Lower leg skin (tissue), 4 donors: ENCODE results near the gene WHRN. TPM values are rescaled to one million over a fixed set of nuclear protein-coding genes. Genes with fewer than 3 reads are reported as not detected.
A peak's percentile ranks its signal among the peaks of the same experiment; 100 is the strongest.

Source experiments
- DNase-seq, 2 donors: peaks; one replicate each; pipeline ENCODE4 v3.0.0-alpha.2; 2019; ENCODE audit warnings: low spot score in 2 of 2
- H3K4me3 ChIP-seq: fragments of 200-600 bp; sonication (generic); 2 replicates; pipeline ENCODE4 v1.5.1; 2017; ENCODE audit warnings: mild to moderate bottlenecking, low read depth; ENCODE audit not compliant: poor library complexity, severe bottlenecking
- POLR2A ChIP-seq, 2 donors: fragments of 450-650 bp; IDR thresholded peaks; one replicate each; pipeline ENCODE4 v1.6.1; 2016 to 2017; ENCODE audit warnings: antibody characterized with exemption in 2 of 2, mild to moderate bottlenecking in 1 of 2, moderate library complexity in 1 of 2
- WGBS, 2 donors: methylation state at CpG; one replicate each; pipeline ENCODE4 v1.1.5; 2018; 5-methylcytosine and 5-hydroxymethylcytosine counted together
- intact Hi-C: fragments of 100-400 bp; cut with DNase I; formaldehyde crosslinking; loops from one replicate; pipeline ENCODE4 v1.15.0; 2023; ENCODE audit warnings: low total_unique reads
- total RNA-seq, 4 donors: library from RNA; depleted of rRNA; stranded (reverse); fragments of >200 nt; gene quantifications; one replicate each; pipeline ENCODE4 v1.1.0, GENCODE V29; 2016
- TF ChIP-seq, protein P1 (sequence below), 3 donors: fragments of 450-650 bp; IDR thresholded peaks; one replicate each; pipeline ENCODE4 v1.5.1; 2016; ENCODE audit warnings: antibody characterized with exemption in 3 of 3, mild to moderate bottlenecking in 3 of 3, moderate library complexity in 2 of 3

The WHRN gene
- total RNA-seq, 4 donors from 2014 or later = 8.7 to 15.0 (median 10.5) TPM

DNA sequence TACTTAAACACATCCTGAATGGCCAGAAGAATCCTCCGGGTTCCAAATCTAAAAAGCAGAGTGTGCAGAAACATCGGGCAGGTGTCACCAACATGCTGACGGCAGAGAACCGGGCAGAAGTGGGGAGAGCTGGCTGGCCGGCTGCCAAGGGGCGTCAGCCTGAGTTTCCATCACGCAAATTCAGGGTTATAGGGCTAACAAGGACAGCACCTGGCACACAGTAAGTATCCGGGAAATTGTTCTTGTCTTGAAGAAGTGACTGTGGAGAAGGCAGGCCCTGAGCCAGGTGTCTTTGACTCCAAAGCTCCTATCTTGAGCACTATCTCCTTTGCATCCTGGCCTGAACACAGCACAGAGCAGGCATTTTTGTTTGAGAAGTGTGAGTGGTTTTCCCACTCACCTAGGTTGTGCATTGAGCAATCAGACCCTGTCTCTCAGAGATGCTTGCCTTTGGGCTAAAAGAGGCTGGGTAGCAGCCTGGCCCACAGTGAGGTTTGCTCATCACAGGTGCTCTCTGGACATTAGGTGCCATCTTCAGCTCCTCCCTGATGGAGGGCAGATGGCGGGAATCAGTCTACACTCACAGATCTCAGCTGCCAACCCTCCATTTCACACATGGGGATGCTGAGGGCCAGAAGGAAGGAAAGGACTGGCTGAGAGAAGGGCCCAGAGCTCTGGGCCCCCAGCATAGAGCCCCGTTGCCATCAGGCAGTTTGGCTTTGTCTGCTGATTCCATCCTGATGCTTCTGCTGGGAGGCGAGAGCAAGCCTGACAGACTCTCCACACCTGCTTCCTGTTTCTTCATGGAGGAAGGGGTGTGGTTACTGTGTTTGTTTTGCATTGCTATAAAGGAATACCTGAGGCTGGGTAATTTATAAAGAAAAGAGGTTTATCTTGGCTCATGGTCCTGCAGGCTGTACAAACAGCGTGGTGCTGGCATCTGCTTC lies 52.8 kb downstream of the WHRN start:
- peak in 1 of 2 donors; percentile 72 for DNase-seq
- H3K4me3 ChIP-seq = no peak overlapping the region
- intact Hi-C loops = no loop called here
- no peak for TF ChIP-seq POLR2A (IDR thresholded peaks at IDR 0.05)
- TF ChIP-seq, protein P1, sequence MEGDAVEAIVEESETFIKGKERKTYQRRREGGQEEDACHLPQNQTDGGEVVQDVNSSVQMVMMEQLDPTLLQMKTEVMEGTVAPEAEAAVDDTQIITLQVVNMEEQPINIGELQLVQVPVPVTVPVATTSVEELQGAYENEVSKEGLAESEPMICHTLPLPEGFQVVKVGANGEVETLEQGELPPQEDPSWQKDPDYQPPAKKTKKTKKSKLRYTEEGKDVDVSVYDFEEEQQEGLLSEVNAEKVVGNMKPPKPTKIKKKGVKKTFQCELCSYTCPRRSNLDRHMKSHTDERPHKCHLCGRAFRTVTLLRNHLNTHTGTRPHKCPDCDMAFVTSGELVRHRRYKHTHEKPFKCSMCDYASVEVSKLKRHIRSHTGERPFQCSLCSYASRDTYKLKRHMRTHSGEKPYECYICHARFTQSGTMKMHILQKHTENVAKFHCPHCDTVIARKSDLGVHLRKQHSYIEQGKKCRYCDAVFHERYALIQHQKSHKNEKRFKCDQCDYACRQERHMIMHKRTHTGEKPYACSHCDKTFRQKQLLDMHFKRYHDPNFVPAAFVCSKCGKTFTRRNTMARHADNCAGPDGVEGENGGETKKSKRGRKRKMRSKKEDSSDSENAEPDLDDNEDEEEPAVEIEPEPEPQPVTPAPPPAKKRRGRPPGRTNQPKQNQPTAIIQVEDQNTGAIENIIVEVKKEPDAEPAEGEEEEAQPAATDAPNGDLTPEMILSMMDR (IDR thresholded peaks at IDR 0.05) = no peak
- 47 to 48% methylated on average over 12 of the region's 12 CpGs for WGBS, 2 donors

DNA sequence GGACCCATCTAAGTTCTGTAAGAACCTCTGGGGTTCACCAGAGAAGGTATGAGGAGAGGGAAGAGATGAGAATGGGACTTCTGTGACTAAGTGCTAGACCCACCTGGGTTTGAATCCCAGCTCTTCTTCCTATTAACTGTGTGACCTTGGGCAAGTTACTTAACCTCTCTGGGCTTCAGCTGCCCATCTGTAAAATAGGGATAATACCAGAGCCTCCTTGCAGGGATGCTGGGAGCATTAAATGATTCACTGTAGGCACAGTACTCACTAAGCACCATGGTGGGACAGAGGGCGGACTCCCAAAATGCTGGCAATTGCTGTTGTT lies 53.6 kb downstream of the WHRN start:
- no peak overlapping the region for H3K4me3 ChIP-seq
- intact Hi-C loops = no loop called here
- DNase-seq = no peak
- 93 to 97% methylated on average over 1 of the region's 1 CpG for WGBS, 2 donors
- no peak for TF ChIP-seq POLR2A (IDR thresholded peaks at IDR 0.05)
- TF ChIP-seq, protein P1 (IDR thresholded peaks at IDR 0.05) = no peak

DNA sequence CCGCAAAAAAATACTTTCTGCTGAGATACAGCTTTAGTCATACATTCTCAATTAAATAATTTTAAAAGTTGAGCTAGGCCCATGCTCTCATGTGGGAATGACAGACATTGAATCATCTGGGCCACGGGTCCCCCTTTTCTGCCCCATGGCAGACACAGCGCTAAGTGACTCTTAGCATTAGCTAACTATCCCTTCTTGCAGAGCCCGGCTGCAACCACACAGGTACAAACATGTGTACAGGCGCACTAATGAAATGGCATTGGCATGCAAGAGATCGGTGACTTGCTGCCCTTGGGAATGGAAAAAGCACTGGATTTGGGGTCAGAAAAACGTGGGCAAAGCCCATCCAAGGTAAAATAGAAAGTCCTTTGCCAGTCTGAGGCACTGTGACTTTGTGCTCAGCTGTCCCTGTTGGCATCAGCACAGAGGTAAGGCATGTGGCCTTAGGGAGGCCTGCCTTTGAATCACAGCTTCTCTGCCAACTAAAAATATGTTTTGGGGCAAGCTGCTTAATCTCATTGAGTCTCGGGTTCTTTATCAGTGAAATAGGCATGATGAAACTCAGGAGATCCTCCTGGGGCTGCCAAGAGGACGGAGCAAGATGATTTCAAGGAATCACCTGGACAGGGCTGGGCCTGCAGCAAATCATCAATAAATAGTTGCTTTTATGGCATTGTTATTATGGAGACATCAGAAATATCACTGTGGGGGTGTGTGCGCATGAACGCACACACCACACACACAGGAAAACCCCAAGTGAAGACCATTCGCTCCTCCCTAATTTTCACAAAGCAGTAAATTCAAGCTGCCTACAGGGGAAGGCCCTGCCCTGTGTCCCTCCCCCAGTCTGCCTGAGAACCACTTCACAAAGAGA lies 54.2 kb downstream of the WHRN start:
- no peak overlapping the region for H3K4me3 ChIP-seq
- DNase-seq = peak in 1 of 2 donors; percentile 68
- intact Hi-C loops = no loop called here
- TF ChIP-seq, protein P1 (IDR thresholded peaks at IDR 0.05) = no peak
- TF ChIP-seq POLR2A (IDR thresholded peaks at IDR 0.05) = no peak
- 59 to 66% methylated on average over 12 of the region's 12 CpGs for WGBS, 2 donors

DNA sequence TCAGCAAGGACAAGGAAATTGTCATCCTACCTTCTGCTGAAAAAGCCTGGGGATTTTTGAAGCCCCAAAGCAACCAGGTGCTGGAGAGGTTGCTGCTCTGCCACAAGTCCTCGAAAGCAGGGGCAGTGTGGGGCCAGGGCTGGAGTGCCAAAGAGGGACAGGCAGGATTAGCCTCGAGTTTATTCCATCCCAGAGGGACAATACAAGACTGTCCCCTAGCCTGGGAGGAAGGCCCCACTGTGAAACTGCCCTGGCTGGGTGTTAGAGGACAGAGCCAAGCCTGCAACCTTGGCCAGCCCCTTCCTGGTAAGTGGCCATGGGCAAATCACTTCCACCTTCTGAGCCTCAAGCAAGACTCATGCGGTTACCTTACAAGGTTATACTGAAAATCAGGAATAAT lies 55.1 kb downstream of the WHRN start:
- intact Hi-C loops = no loop called here
- no peak overlapping the region for H3K4me3 ChIP-seq
- WGBS, 2 donors = 73 to 84% methylated on average over 3 of the region's 3 CpGs
- TF ChIP-seq, protein P1 (IDR thresholded peaks at IDR 0.05) = no peak
- TF ChIP-seq POLR2A (IDR thresholded peaks at IDR 0.05) = no peak
- peak in 1 of 2 donors; percentile 65 for DNase-seq

DNA sequence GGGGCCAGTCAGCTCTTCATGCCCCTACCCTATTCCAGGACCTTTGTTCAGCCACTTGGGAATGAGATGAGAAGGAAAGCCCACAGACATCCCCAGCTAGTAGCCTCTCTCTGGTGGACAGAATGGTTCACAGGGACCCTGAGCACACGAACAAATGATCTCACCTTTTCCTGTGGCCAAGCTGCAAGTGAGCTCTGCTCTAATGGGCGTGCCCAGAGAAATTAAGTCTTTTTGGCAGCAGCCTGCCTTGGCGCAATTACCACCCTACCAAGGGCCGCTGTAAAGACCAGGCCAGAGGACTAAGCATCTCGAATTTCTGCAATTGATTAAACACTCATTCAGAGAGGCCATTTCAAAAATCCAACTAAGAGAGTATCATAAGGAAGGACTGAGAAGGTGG lies 56.0 kb downstream of the WHRN start:
- intact Hi-C loops = no loop called here
- H3K4me3 ChIP-seq = no peak overlapping the region
- 44 to 49% methylated on average over 5 of the region's 5 CpGs for whole genome bisulfite sequencing, 2 donors
- DNase-seq = peak in 1 of 2 donors; percentile 67
- TF ChIP-seq, protein P1 (IDR thresholded peaks at IDR 0.05) = no peak
- TF ChIP-seq POLR2A (IDR thresholded peaks at IDR 0.05) = no peak
